VCaP (cell line): ENCODE results near the gene KDM5A.

Source experiments
- H3K27ac ChIP-seq: fragments of 450-650 bp; 2 replicates; pipeline ENCODE4 v1.5.1; 2017
- CTCF ChIP-seq: fragments of 450-650 bp; conservative IDR thresholded peaks from 2 replicates; pipeline ENCODE4 v1.5.1; 2017; ENCODE audit warnings: mild to moderate bottlenecking, moderate library complexity

KDM5A gene

DNA sequence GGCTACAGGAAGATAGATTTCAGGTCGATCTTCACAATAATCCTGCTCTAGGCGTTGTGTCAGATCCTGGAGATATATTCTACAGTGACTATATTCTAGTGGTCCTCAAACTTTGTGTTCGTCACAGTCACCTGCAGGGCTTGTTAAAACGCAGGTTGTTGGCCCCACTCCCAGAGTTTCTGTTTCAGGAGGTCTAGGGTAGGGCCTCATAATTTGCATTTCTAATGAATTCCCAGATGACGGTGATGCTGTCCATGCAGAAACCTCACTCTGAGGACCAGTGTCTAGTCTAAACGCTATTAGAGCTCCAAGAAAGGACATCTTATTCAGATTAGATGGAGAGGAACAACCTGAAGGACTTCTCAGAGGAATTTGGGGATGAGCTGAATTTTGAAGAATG lies 113.3 kb downstream of the KDM5A start:
- no peak for TF ChIP-seq CTCF
- H3K27ac ChIP-seq, result no peak overlapping the region

DNA sequence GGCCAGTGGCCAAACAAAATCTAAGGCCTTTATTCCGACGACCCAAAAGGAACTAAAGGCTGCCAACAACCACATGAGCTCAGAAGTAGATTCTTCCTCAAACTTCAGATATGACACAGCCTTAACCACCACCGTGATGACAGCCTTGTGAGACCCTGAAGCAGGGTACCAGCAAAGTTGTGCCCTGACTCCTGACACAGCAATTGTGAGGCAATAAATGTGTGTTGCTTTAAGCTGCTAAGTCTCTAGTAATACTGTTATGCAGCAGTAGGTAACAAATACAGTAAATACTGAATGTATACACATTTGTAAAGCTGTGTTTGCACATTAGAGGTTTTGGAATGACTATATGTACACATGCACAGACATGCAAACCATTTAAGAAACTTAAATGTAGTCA lies 115.7 kb downstream of the KDM5A start:
- H3K27ac ChIP-seq, result no peak overlapping the region
- no peak for TF ChIP-seq CTCF

DNA sequence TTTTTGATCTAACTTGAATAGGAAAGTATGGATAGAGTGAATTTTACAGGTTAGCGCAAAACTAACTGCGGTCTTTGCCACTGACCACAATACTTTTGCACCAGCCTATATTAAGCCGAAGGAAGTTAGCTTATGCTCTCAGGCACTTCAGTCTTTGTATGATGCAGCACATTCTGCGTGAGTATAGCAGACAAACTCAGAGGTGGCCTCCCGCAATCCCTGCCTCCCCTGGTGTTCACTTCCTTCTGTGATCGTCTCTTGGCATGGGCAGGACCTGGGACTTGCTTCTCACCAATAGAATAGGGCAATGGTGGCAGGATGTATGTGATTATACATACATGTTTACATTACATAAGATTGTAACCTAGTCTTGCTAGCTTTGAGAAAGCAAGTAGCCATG lies 116.2 kb downstream of the KDM5A start:
- H3K27ac ChIP-seq, result no peak overlapping the region
- TF ChIP-seq CTCF, result no peak

DNA sequence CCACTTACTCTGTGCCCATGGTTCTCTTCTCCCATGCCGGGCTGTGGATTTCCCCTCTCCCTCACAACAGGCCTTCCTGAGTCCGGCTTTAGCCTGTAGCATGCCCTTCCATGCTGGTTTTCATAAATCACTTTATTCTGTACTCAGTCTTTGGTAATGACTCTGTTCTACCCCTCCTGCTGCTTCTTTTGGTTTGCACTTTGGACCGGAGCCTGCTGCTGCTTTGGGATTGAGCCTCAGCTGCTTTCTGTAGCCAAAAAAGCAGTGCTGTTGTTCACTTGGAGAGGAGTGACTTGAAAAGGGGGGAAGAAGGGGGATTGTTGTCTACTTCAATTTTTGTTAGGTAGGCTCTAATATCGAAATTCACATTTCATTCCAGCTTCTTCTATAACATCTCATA lies 118.0 kb downstream of the KDM5A start:
- no peak for TF ChIP-seq CTCF
- no peak overlapping the region for H3K27ac ChIP-seq

- no peak overlapping the region for H3K27ac ChIP-seq
- no peak for TF ChIP-seq CTCF
Observed at GRCh38 chr12:269191-269590, 119.9 kb downstream of the KDM5A start.

GRCh38 chr12:268483-268840 lies 120.7 kb downstream of the KDM5A start:
- TF ChIP-seq CTCF, result no peak
- H3K27ac ChIP-seq, result no peak overlapping the region

DNA sequence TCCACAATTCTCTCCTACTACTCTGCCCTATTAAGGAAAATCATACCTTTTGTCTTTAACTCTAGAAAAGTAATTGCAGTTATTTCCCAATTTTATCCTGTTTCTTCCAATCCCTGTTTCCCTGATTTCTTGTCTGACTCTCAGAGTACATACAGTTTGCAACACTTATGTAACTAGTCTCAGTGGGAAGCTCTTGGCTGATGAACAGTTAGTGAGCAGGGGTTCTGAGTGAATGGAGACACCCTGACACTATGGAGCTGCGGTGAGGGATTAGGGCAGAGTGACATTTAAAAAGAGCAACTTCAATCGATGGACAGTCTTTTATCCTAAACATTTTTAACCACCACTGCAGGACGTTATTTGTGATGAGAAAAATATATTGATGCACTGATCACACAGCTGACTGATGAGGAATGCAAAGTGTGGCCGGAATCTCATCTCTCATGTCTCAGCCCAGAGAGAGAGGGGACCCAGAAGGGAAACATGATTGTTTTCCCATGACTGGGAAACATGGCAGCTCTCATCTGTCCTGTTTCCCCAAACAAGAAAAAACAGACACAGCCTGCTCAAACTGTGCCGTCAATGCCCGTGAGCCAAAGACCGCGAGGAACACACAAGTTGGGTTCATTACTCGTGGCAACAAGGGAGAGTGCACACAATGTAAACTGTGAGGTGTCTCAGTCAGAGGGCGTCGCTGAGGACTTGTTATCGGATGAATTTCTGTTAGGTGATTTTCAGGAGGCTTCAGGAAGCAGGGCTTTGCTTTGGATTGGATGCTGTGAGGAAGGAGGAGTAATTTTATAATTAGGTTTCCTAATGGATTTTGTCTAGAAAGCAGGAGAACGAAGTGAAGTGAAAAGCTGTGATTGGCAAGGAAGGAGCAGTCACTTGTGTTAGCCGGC lies 121.3 kb downstream of the KDM5A start:
- no peak overlapping the region for H3K27ac ChIP-seq
- no peak for TF ChIP-seq CTCF
